GM23248 (cell line): Measurements from ENCODE around the gene VTCN1.

Experiments
- EZH2 ChIP-seq: fragments of 200-600 bp; sonication (generic); IDR thresholded peaks from 2 replicates; pipeline ENCODE4 v1.6.1; 2018; ENCODE audit warnings: antibody characterized with exemption, mild to moderate bottlenecking; ENCODE audit not compliant: insufficient read depth, poor library complexity, severe bottlenecking
- EZH2phosphoT487 ChIP-seq: fragments of 200-600 bp; sonication (generic); IDR thresholded peaks from 2 replicates; pipeline ENCODE4 v1.6.1; 2018; ENCODE audit warnings: antibody characterized with exemption, moderate library complexity, mild to moderate bottlenecking, low read depth; ENCODE audit not compliant: insufficient read depth

- TF ChIP-seq EZH2 (no peak), EZH2phosphoT487 (no peak)
Observed at GRCh38 chr1:117201808-117202207, 8.9 kb downstream of the VTCN1 start.
